IPS-15b (cell line): ENCODE results near the gene FUT6.
"Not testable (repeated sequence)": the region's sequence is repeated elsewhere in the genome, so short reads cannot be mapped to it uniquely, and the experiment has no call there.

Experiments
- H3K27me3 ChIP-seq: one replicate; pipeline ENCODE4 v1.6.1; 2013; ENCODE audit warnings: low read length; ENCODE audit not compliant: control insufficient read depth, insufficient read depth
- H3K36me3 ChIP-seq: one replicate; pipeline ENCODE4 v1.6.1; 2013; ENCODE audit warnings: low read length; ENCODE audit not compliant: control insufficient read depth, insufficient read depth
- H3K4me1 ChIP-seq: one replicate; pipeline ENCODE4 v1.6.1; 2013; ENCODE audit warnings: mild to moderate bottlenecking, low read length; ENCODE audit not compliant: control insufficient read depth, insufficient read depth
- H3K4me3 ChIP-seq: one replicate; pipeline ENCODE4 v1.5.1; 2013; ENCODE audit warnings: low read depth, low read length
- H3K9ac ChIP-seq: one replicate; pipeline ENCODE4 v1.6.1; 2013; ENCODE audit warnings: low read depth, mild to moderate bottlenecking, low read length
- H3K9me3 ChIP-seq: one replicate; pipeline ENCODE4 v1.6.1; 2013; ENCODE audit warnings: mild to moderate bottlenecking, low read length; ENCODE audit not compliant: control insufficient read depth, insufficient read depth

Gene FUT6

GRCh38 chr19:5839065-5840017 lies at the start of gene FUT6:
Gene FUT6 (minus strand): TSS chr19:5839702. CDS start chr19:5832567, 7,135 bp downstream.
- no peak within 1 kb of the TSS for H3K9ac ChIP-seq
- H3K9me3 ChIP-seq: no peaks in the 10 kb centered on the region
- no peaks in the 10 kb centered on the region for H3K4me1 ChIP-seq
- no peak within 1 kb of the TSS for H3K4me3 ChIP-seq
- H3K36me3 ChIP-seq: no peaks in the 10 kb centered on the region
- H3K27me3 ChIP-seq: no peaks in the 10 kb centered on the region

- not testable (repeated sequence) for H3K4me3 ChIP-seq, H3K36me3 ChIP-seq, H3K27me3 ChIP-seq, H3K9ac ChIP-seq, H3K9me3 ChIP-seq, H3K4me1 ChIP-seq
Measured at GRCh38 chr19:5884065-5884811, 44.7 kb upstream of the FUT6 start.

- H3K27me3 ChIP-seq, H3K4me1 ChIP-seq, H3K9ac ChIP-seq, H3K4me3 ChIP-seq, H3K36me3 ChIP-seq, H3K9me3 ChIP-seq: not testable (repeated sequence)
Measured at GRCh38 chr19:5883157-5883873, 43.8 kb upstream of the FUT6 start.

- Histone ChIP-seq H3K9me3 (no peaks in the 10 kb centered on the region), H3K36me3 (no peaks in the 10 kb centered on the region), H3K4me3 (no peak overlapping the region), H3K27me3 (no peaks in the 10 kb centered on the region), H3K9ac (no peak overlapping the region), H3K4me1 (peaks cover 7% of the 10 kb centered on the region)
Measured at GRCh38 chr19:5882421-5882968, 43.0 kb upstream of the FUT6 start.

- Histone ChIP-seq H3K27me3 (no peaks in the 10 kb centered on the region), H3K9ac (no peak overlapping the region), H3K9me3 (no peaks in the 10 kb centered on the region), H3K4me3 (no peak overlapping the region), H3K4me1 (peaks cover 7% of the 10 kb centered on the region), H3K36me3 (no peaks in the 10 kb centered on the region)
Measured at GRCh38 chr19:5881543-5882299, 42.2 kb upstream of the FUT6 start.

GRCh38 chr19:5880604-5881078 lies 41.1 kb upstream of the FUT6 start:
- Histone ChIP-seq H3K27me3 (no peaks in the 10 kb centered on the region), H3K36me3 (no peaks in the 10 kb centered on the region), H3K4me3 (peak overlapping the region; percentile 22), H3K9ac (no peak overlapping the region), H3K4me1 (peaks cover 7% of the 10 kb centered on the region), H3K9me3 (no peaks in the 10 kb centered on the region)

GRCh38 chr19:5880196-5880595 lies 40.7 kb upstream of the FUT6 start:
- Histone ChIP-seq H3K9ac (no peak overlapping the region), H3K27me3 (no peaks in the 10 kb centered on the region), H3K36me3 (no peaks in the 10 kb centered on the region), H3K9me3 (no peaks in the 10 kb centered on the region), H3K4me1 (peaks cover 7% of the 10 kb centered on the region), H3K4me3 (no peak overlapping the region)

- Histone ChIP-seq H3K27me3 (no peaks in the 10 kb centered on the region), H3K9ac (no peak overlapping the region), H3K4me1 (peaks cover 7% of the 10 kb centered on the region), H3K9me3 (no peaks in the 10 kb centered on the region), H3K4me3 (no peak overlapping the region), H3K36me3 (no peaks in the 10 kb centered on the region)
Measured at GRCh38 chr19:5877882-5878281, 38.4 kb upstream of the FUT6 start.

- no peak overlapping the region for H3K4me3 ChIP-seq
- H3K27me3 ChIP-seq: no peaks in the 10 kb centered on the region
- H3K36me3 ChIP-seq: no peaks in the 10 kb centered on the region
- H3K9ac ChIP-seq: no peak overlapping the region
- H3K9me3 ChIP-seq: no peaks in the 10 kb centered on the region
- peaks cover 7% of the 10 kb centered on the region for H3K4me1 ChIP-seq
Measured at GRCh38 chr19:5877427-5877826, 37.9 kb upstream of the FUT6 start.

- not testable (repeated sequence) for H3K36me3 ChIP-seq, H3K9ac ChIP-seq, H3K9me3 ChIP-seq, H3K4me1 ChIP-seq, H3K4me3 ChIP-seq, H3K27me3 ChIP-seq
Measured at GRCh38 chr19:5874496-5874895, 35.0 kb upstream of the FUT6 start.
